AG09319 (cell line): ENCODE measurements around the gene TMEM220.
"Not testable (repeated sequence)": the region's sequence is repeated elsewhere in the genome, so short reads cannot be mapped to it uniquely, and the experiment has no call there.

Source experiments
- DNase-seq: peaks from one replicate; pipeline ENCODE4 v3.0.0-alpha.2; 2010; ENCODE audit warnings: low read depth; ENCODE audit errors: extremely low read depth
- TF ChIP-seq, protein P1 (sequence below): IDR thresholded peaks from 2 replicates; pipeline ENCODE4 v1.5.1; 2011; ENCODE audit warnings: low read depth, mild to moderate bottlenecking, inconsistent platforms, low read length, moderate library complexity

The TMEM220 gene

DNA sequence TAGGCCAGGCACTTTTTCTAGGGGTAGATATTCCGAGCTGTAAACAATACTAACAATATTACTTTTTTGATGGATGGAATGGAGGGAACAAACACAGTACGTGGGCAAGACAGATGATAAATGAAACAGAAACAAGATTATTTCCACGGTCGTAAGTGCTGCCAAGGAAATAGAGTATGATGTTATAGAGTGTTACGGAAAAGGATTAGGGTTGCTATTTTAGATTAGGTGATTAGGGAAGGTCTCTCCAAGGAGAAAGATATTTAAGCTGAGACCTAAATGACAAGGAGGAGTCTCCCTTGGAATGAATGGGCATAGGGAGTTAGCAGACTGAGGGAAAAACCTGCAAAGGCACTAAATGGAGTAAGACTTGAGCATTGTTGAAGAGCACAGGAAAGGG, 24.1 kb downstream of the TMEM220 start:
- TF ChIP-seq, protein P1, sequence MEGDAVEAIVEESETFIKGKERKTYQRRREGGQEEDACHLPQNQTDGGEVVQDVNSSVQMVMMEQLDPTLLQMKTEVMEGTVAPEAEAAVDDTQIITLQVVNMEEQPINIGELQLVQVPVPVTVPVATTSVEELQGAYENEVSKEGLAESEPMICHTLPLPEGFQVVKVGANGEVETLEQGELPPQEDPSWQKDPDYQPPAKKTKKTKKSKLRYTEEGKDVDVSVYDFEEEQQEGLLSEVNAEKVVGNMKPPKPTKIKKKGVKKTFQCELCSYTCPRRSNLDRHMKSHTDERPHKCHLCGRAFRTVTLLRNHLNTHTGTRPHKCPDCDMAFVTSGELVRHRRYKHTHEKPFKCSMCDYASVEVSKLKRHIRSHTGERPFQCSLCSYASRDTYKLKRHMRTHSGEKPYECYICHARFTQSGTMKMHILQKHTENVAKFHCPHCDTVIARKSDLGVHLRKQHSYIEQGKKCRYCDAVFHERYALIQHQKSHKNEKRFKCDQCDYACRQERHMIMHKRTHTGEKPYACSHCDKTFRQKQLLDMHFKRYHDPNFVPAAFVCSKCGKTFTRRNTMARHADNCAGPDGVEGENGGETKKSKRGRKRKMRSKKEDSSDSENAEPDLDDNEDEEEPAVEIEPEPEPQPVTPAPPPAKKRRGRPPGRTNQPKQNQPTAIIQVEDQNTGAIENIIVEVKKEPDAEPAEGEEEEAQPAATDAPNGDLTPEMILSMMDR, result no peak
- no peak for DNase-seq

DNA sequence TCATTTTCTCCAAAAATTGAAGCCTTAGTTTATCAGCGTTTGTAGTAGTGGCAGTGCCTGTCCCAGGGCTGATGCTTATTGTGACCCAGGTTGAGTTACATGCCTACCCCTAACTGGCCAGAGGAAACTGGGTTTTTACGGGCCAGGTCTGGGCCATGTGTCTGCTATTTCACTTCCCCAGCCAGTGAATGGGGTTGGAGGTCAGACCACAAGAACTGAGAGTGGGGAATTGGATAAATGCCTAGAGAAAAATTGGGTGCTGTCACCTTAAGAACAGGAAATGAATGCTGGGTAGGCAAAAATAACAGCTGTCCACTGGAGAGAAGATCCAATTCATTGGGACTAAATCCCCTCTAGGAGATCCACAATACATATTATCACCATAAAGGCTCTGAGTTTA, 27.2 kb downstream of the TMEM220 start:
- DNase-seq, result no peak
- TF ChIP-seq, protein P1, result no peak

DNA sequence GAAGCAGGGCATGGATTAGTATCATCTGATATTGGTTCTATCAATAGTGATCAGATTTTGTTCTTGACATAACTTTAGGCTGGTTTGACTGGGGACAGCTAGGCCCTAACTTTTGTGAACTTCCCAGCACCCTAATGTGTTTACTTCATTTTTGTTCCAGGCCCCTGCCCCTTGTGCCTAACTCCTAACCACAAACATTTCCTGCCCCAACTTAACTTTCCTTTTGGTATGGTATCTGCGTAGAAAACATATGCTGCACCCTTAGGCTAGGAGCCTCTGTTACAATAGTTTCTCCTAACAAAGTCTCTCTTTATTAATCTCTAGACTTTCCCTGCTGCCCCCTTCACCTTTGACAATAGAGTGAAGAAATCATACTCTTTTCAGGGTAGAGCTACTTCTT, 30.0 kb downstream of the TMEM220 start:
- TF ChIP-seq, protein P1, result no peak
- no peak for DNase-seq

DNA sequence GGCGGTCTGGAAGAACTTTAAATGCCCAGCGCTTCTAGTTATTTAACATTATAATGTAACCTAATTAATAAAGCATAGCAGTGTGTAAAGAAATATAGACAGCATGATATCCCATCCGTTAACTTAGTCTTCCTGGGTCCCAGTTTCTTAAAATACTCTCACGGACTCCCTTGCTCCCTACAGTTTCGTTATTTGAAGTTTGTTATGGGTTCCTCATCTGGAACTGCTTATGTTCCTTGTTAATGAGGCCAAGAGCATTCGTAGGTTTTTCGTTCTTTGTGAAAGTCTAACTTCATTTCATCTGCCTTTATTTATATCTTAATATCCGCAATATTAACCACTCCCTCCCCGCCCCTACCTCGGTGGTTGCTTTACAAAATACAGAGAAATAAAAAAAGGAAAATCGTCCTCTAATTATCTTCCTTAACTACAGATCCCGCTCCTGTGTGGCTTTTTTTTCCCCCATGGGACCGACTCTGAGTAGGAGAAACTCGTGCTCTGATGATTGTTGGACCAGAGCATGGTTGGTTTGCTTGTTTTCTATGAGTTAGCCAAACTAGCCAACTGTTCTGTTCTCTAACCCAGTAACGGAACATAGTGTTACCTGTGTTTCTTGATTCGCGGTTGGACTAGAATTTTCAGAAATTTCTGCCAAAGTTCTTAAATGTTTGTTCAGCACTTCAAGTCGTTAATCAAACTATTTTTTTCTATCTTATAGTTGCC, 31.6 kb downstream of the TMEM220 start:
- TF ChIP-seq, protein P1, result no peak
- DNase-seq, result no peak

DNA sequence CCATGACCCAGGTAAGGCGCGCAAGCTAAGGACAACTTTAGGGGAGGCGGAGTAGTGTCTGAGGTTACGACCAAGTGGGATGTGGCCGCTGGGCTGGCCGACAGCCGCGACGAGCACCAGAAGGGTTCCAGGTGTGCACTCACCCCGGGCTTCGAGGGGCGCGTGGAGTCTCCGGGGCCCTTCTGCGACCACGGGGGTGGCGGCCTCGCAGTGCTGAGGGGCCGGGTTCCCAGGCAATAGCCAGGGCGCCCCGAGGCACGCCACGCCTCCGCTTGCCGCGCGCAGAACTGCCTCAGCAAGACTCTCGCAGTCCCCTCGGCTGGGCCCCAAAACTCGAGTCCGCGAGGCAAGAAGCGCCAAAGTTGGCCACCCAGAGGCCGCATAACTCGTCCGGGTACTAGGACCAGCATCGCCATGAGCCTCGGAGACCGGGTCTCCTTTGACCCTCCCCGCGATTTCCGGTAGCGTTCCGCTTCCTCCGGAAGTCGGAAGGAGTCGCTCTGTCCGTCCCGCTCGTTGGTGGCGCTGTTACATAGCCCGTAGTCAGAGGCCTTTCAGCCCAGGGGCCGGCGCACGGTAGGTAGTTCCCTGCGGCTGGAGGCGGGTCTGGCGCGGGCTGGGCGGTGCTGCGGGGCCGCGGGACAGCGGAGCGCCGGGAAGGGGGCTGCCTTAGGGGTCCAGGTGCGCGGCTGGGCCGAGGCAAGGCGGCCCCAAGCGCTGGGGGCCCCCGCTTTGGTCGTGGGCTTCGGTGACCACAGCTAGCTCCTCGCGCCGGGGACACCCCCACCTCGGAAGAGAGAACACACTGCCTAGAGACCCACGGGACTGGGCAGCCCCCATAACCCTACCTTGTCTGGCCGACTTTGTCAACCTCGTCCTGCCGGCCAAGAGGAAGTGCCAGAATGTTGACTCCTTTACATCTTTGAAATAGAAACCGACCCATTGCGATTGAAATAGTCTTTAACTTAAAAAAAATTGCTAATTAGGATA, 32.4 kb downstream of the TMEM220 start, which contains the start of the genes ADPRM and SCO1:
ADPRM (plus strand) TSS at position 503 of the 990 bp plus-strand sequence. CDS start 7,333 bp downstream, outside the sequence.
SCO1 (minus strand) TSS at position 442 of the 990 bp plus-strand sequence; CDS start at position 416, 26 bp downstream.
- TF ChIP-seq, protein P1, result peak; percentile 52
- peak; percentile 81 for DNase-seq

DNA sequence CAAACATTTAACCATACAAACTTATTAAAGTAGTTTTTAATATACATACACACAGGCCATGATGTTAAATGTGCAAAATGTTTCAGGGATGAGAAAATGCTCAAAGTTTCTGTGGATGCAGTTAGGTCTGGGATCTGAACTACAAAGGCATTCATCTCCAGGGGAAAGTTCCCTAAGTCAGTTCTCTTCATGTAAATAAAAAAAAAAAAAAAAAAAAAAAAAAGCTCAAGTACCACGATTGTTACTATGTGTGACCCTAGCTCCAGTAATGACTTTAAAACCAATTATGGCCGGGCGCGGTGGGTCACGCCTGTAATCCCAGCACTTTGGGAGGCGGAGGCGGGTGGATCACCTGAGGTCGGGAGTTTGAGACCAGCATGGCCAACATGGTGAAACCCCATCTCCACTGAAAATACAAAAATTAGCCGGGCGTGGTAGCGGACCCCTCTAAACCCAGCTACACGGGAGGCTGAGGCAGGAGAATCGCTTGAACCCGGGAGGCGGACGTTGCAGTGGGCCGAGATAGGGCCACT, 33.9 kb downstream of the TMEM220 start:
- DNase-seq, result not testable (repeated sequence)

DNA sequence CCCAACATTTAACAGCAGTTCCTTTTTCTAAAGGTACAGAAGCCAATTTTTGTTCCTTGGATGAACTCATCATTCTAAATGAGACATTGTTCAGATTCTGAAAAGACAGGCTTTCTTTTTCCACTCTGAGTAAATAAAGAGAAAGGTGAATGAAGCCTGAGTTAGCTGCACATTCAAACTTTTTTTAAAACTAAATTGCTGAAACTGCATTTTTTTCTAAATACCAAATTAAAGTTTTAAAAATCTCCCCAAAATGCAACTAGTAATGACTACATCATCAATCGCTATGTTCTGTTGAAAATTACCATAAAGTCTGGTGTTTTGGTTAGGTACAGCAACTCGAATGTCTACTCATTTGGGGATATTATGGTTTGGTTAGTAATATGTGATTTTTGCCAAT, 42.3 kb downstream of the TMEM220 start:
- TF ChIP-seq, protein P1, result no peak
- DNase-seq, result no peak
